Ishikawa (cell line): ENCODE results near the gene POLR3G.

ENCODE experiments used
- EGR1 ChIP-seq: IDR thresholded peaks from 2 replicates; pipeline ENCODE4 v1.6.1; 2012
- EP300 ChIP-seq: IDR thresholded peaks from 2 replicates; pipeline ENCODE4 v1.6.1; 2012; ENCODE audit warnings: borderline replicate concordance
- FOXM1 ChIP-seq: IDR thresholded peaks from 2 replicates; pipeline ENCODE4 v1.6.1; 2012; ENCODE audit warnings: low read depth, borderline replicate concordance
- TAF1 ChIP-seq: IDR thresholded peaks from 2 replicates; pipeline ENCODE4 v1.6.1; 2012; ENCODE audit warnings: low read depth, mild to moderate bottlenecking
- ZBTB7A ChIP-seq: IDR thresholded peaks from 2 replicates; pipeline ENCODE4 v1.6.1; 2012; ENCODE audit warnings: low read depth
- TF ChIP-seq, protein P1 (sequence below): IDR thresholded peaks from 2 replicates; pipeline ENCODE4 v1.6.1; 2012

DNA sequence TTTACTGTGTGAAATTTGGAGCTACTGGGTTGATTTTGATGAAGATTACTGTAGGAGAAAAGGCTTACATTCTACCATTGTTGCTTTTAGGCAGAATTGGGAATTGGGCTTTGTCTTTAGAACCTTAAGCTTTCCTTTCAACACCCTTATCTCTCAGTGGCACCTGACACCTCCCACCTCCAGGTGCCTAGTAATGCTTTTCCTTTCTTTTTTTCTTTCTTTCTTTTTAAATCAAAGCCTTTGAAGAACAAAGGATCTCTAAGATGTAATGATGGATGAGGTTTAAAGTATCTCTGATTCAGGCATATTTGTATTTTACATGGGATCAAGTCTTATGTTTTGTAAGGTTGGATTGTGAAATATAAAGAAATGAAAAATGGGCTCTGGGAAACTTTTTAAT, 81.0 kb downstream of the POLR3G start:
- no peak for TF ChIP-seq TAF1
- no peak for TF ChIP-seq ZBTB7A
- no peak for TF ChIP-seq EP300
- no peak for TF ChIP-seq EGR1
- TF ChIP-seq, protein P1, sequence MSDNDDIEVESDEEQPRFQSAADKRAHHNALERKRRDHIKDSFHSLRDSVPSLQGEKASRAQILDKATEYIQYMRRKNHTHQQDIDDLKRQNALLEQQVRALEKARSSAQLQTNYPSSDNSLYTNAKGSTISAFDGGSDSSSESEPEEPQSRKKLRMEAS = no peak
- TF ChIP-seq FOXM1 = no peak
